ENCODE results near the gene MTHFSD. TPM values are rescaled to one million over a fixed set of nuclear protein-coding genes. Genes with fewer than 3 reads are reported as not detected.

The MTHFSD gene
- total RNA-seq, 2 experiments from 2014 or later: 21.9 to 24.1 TPM

Other genes with a start within 250 kb of the MTHFSD start
- gene FOXF1, start 44.7 kb downstream of the MTHFSD start, total RNA-seq: not detected
- not detected for gene FOXC2, start 11.6 kb upstream of the MTHFSD start, total RNA-seq
- gene FOXL1, start 23.3 kb upstream of the MTHFSD start, total RNA-seq: not detected

Measured in activated naive CD4-positive, alpha-beta T cell treated with anti-CD3 and anti-CD28 coated beads for 36 hours (primary cell).